Neural crest cell (in vitro differentiated cells): ENCODE results near the gene FAM151A. TPM values are rescaled to one million over a fixed set of nuclear protein-coding genes. Genes with fewer than 3 reads are reported as not detected.
"Not testable (repeated sequence)": the region's sequence is repeated elsewhere in the genome, so short reads cannot be mapped to it uniquely, and the experiment has no call there.

ENCODE experiments used
- DNase-seq: peaks from one replicate; pipeline ENCODE4 v3.0.0; 2021; ENCODE audit warnings: low read depth, mixed read lengths, low spot score
- H3K27ac Mint-ChIP-seq: one replicate; pipeline ENCODE4 v1.8.0; 2021; ENCODE audit warnings: mild to moderate bottlenecking, mixed read lengths; ENCODE audit not compliant: unreplicated experiment
- H3K27me3 Mint-ChIP-seq: 2 replicates; pipeline ENCODE4 v1.8.0; 2021; ENCODE audit warnings: low read depth, mild to moderate bottlenecking, mixed read lengths
- H3K36me3 Mint-ChIP-seq: 2 replicates; pipeline ENCODE4 v1.8.0; 2021; ENCODE audit warnings: low read depth, mild to moderate bottlenecking, mixed read lengths
- H3K4me1 Mint-ChIP-seq: 2 replicates; pipeline ENCODE4 v1.8.0; 2021; ENCODE audit warnings: mixed read lengths
- H3K4me3 Mint-ChIP-seq: one replicate; pipeline ENCODE4 v1.8.0; 2021; ENCODE audit warnings: mild to moderate bottlenecking, mixed read lengths
- H3K9me3 Mint-ChIP-seq: 2 replicates; pipeline ENCODE4 v1.8.0; 2021; ENCODE audit warnings: mixed read lengths
- total RNA-seq: library from RNA; stranded (reverse); gene quantifications from 2 replicates; pipeline ENCODE4 v1.2.1, GENCODE V29; 2021
- TF ChIP-seq, protein P1 (sequence below): fragments of 200-600 bp; sonication (generic); conservative IDR thresholded peaks from 2 replicates; pipeline ENCODE4 v1.5.0; 2021; ENCODE audit warnings: antibody characterized with exemption, mild to moderate bottlenecking

Gene FAM151A
- total RNA-seq, 1 donor from 2014 or later = not detected

DNA sequence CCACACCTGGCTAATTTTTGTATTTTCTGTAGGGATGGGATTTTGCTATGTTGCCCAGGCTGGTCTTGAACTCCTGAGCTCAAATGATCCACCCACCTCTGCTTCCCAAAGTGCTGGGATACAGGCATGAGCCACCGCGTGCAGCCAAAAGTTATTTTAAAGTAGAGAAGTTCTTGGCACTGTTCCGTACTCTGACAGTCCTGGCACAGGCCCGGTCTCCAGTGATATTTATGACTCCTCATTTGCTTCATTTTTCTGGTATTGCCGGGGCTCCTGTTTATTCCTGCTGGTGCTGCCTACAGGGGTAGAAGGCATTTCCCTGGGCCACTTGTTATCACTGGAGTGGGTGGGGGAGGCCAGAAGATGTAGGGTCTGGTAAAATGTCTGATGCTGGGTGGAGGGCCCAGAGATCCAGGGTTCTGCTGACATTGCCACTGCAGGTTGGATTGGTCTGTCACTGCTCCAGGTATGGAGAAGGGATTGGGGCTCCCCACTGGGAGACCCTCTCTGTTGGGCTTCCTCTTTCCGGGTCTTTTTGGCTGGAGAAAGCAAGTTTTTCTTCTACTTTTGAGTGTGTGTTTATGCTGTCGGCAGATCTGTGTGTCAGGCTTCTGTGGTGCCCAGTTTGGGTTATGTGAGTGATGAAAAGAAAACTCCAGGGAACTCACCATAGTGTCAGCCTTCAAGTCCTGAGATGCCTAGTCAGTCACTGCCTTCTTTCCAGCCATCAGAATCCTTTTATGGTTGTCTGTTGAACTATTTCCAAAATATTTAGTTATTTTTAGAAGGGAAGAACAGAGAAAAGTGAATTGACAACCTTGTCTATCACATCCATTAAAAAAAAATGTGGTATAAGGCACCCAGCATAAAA is 22.7 kb upstream of the FAM151A start:
- Mint-ChIP-seq H3K27ac (no peak overlapping the region), H3K4me1 (peaks cover 9% of the 10 kb centered on the region), H3K27me3 (peaks cover 8% of the 10 kb centered on the region), H3K4me3 (no peak overlapping the region), H3K9me3 (peaks cover 5% of the 10 kb centered on the region), H3K36me3 (peaks cover 5% of the 10 kb centered on the region)
- TF ChIP-seq, protein P1, sequence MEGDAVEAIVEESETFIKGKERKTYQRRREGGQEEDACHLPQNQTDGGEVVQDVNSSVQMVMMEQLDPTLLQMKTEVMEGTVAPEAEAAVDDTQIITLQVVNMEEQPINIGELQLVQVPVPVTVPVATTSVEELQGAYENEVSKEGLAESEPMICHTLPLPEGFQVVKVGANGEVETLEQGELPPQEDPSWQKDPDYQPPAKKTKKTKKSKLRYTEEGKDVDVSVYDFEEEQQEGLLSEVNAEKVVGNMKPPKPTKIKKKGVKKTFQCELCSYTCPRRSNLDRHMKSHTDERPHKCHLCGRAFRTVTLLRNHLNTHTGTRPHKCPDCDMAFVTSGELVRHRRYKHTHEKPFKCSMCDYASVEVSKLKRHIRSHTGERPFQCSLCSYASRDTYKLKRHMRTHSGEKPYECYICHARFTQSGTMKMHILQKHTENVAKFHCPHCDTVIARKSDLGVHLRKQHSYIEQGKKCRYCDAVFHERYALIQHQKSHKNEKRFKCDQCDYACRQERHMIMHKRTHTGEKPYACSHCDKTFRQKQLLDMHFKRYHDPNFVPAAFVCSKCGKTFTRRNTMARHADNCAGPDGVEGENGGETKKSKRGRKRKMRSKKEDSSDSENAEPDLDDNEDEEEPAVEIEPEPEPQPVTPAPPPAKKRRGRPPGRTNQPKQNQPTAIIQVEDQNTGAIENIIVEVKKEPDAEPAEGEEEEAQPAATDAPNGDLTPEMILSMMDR = no peak
- DNase-seq = no peak

DNA sequence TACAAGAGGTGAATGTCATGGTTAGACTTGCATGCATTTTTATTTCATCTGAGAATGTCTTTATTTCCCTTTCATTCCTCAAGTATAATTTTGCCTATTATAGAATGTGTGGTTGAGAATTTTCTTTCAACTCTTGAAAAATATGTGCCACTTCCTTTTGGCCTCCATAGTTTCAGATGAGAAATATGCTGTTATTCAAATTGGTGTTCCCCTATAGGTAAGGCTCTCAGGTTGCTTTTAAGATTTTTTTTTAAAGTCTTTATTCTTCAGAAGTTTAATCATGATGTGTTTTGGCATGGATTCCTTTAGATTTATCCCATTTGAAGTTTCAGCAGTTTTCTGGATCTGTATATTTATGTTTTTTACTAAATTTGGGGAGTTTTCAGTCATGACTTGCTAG is 20.4 kb upstream of the FAM151A start:
- TF ChIP-seq, protein P1 = no peak
- Mint-ChIP-seq H3K36me3 (peaks cover 5% of the 10 kb centered on the region), H3K4me1 (no peaks in the 10 kb centered on the region), H3K27ac (no peak overlapping the region), H3K27me3 (no peaks in the 10 kb centered on the region), H3K9me3 (peaks cover 5% of the 10 kb centered on the region), H3K4me3 (no peak overlapping the region)
- no peak for DNase-seq

DNA sequence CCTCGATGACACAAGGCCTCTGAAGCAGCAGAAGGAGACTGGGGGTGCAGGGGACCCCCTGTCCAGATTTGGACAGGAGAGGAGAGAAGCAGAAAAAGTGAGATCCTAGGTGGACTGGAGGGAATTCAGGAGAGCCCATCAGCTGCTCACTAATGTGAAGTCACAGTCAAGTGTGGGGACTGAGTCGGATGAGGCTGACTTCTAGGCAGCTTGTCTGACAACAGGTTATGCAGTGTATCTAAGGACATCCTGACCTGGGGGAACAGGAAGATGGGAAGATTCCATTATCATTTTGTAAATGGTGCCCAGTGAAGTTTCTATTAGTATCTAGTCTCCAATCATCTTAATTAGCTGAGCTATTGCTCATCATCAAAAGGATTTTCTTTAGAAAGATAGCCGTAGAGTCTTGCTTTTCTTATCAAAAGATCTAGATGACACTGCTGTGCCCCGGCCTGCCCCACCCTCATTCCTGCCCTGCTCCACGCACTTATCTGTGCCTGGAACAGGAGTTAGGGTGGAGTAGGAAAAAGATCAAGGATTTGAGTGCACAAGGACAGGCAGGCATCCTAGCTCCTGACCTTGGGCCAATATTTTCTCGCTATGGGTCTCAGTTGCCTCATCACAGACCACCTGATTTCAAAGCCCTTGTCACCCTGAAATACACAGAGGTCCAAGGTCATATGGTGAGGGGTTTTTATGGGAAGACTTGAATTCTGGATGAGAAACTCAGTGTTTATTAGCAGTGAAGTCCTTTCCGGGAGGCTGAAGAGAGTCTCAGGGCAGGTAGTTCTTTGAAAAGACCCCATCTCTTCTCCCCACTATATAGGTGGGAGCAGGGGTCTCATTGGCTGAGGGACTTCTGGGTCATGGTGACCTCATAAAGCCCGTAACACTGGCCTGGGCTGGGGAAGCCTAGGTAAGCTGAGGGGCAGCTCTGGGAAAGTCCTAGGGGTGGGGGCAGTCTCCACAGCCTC is 17.8 kb upstream of the FAM151A start, which contains the start of gene MROH7:
MROH7 (plus strand) TSS at position 924 of the 974 bp plus-strand sequence. CDS start 11,141 bp downstream, outside the sequence.
- peaks cover 5% of the 10 kb centered on the region for H3K9me3 Mint-ChIP-seq
- H3K27me3 Mint-ChIP-seq = no peaks in the 10 kb centered on the region
- no peak within 1 kb of the TSS for H3K4me3 Mint-ChIP-seq
- TF ChIP-seq, protein P1 = no peak
- H3K4me1 Mint-ChIP-seq = no peaks in the 10 kb centered on the region
- DNase-seq = no peak
- peaks cover 5% of the 10 kb centered on the region for H3K36me3 Mint-ChIP-seq
- no peak within 1 kb of the TSS for H3K27ac Mint-ChIP-seq

DNA sequence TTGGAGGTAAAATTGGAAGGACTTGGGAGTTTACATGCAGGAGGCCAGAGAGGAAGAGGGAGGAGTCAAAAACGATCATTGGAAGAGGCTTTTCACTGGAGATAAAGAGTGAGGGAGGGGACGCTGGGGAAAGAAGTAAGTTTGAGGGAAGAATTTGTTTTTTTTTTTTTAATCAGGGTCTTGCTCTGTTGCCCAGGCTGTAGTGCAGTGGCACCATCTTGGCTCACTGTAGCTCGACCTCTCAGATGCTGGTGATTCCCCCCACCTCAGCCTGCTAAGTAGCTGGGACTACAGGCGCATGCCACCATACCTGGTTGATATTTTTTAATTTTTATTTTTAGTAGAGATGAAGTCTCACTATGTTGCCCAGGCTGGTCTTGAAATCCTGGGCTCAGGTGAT is 17.0 kb upstream of the FAM151A start:
- H3K36me3 Mint-ChIP-seq = peaks cover 5% of the 10 kb centered on the region
- no peak for DNase-seq
- H3K4me1 Mint-ChIP-seq = no peaks in the 10 kb centered on the region
- H3K4me3 Mint-ChIP-seq = no peak overlapping the region
- peaks cover 5% of the 10 kb centered on the region for H3K9me3 Mint-ChIP-seq
- H3K27ac Mint-ChIP-seq = no peak overlapping the region
- TF ChIP-seq, protein P1 = no peak
- no peaks in the 10 kb centered on the region for H3K27me3 Mint-ChIP-seq

DNA sequence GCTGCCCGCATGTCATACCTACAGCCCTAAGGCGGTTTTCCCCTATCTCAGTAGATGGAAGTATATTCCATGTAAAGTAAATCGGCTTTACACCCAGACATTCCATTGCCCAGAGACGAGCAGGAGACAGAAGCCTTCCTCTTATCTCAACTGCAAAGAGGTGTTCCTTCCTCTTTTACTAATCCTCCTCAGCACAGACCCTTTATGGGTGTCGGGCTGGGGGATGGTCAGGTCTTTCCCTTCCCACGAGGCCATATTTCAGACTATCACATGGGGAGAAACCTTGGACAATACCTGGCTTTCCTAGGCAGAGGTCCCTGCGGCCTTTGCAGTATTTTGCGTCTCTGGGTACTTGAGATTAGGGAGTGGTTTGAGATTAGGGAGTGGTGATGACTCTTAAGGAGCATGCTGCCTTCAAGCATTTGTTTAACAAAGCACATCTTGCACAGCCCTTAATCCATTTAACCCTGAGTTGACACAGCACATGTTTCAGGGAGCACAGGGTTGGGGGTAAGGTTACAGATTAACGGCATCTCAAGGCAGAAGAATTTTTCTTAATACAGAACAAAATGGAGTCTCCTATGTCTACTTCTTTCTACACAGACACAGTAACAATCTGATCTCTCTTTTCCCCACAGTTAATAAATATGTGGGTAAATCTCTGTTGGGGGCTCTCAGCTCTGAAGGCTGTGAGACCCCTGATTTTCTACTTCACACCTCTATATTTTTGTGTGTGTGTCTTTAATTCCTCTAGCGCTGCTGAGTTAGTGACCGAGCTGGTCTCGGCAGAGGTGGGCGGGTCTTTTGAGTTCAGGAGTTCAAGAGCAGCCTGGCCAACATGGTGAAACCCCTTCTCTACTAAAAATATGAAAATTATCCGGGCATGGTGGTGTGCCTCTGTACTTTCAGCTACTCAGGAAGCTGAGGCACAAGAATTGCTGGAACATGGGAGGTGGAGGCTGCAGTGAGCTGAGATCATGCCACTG is 13.4 kb upstream of the FAM151A start:
- not testable (repeated sequence) for DNase-seq, H3K4me3 Mint-ChIP-seq, H3K36me3 Mint-ChIP-seq, H3K27me3 Mint-ChIP-seq, H3K9me3 Mint-ChIP-seq, H3K27ac Mint-ChIP-seq, H3K4me1 Mint-ChIP-seq

DNA sequence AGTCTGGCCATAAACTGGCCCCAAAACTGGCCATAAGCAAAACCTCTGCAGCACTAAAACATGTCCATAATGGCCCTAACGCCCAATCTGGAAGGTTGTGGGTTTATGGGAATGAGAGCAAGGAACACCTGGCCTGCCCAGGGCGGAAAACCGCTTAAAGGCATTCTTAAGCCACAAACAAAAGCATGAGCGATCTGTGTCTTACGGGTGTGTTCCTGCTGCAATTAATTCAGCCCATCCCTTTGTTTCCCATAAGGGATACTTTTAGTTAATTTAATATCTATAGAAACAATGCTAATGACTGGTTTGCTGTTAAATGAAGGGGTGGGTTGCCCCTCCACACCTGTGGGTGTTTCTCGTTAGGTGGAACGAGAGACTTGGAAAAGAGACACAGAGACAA is 12.5 kb upstream of the FAM151A start:
- H3K4me3 Mint-ChIP-seq, H3K36me3 Mint-ChIP-seq, H3K9me3 Mint-ChIP-seq, H3K27ac Mint-ChIP-seq, DNase-seq, H3K4me1 Mint-ChIP-seq, H3K27me3 Mint-ChIP-seq: not testable (repeated sequence)
